Muscle layer of colon (tissue), 2 donors: ENCODE measurements around the gene E2F1.

Experiments used
- H3K27ac ChIP-seq: one replicate; pipeline ENCODE4 v1.7.0; 2013; ENCODE audit warnings: low read depth, mild to moderate bottlenecking, low read length, moderate library complexity
- H3K27me3 ChIP-seq, 2 donors: one replicate each; pipeline ENCODE4 v1.7.0; 2013; ENCODE audit warnings: low read length in 2 of 2, mild to moderate bottlenecking in 2 of 2; ENCODE audit not compliant: insufficient read depth in 2 of 2, control insufficient read depth in 1 of 2
- H3K36me3 ChIP-seq: one replicate; pipeline ENCODE4 v1.7.0; 2013; ENCODE audit warnings: mild to moderate bottlenecking, low read length; ENCODE audit not compliant: insufficient read depth
- H3K4me1 ChIP-seq: one replicate; pipeline ENCODE4 v1.7.0; 2013; ENCODE audit warnings: mild to moderate bottlenecking, low read length; ENCODE audit not compliant: insufficient read depth
- H3K4me3 ChIP-seq, 2 donors: one replicate each; pipeline ENCODE4 v1.7.0; 2013; ENCODE audit warnings: low read length in 2 of 2, low read depth in 1 of 2, mild to moderate bottlenecking in 1 of 2, moderate library complexity in 1 of 2
- H3K9ac ChIP-seq: one replicate; pipeline ENCODE4 v1.7.0; 2013; ENCODE audit warnings: low read length
- H3K9me3 ChIP-seq: one replicate; pipeline ENCODE4 v1.7.0; 2013; ENCODE audit warnings: mild to moderate bottlenecking, low read length
- donor health status: abdominal sarcoma.
- donor health status: Adenocarcinoma of cecum.

E2F1 gene

DNA sequence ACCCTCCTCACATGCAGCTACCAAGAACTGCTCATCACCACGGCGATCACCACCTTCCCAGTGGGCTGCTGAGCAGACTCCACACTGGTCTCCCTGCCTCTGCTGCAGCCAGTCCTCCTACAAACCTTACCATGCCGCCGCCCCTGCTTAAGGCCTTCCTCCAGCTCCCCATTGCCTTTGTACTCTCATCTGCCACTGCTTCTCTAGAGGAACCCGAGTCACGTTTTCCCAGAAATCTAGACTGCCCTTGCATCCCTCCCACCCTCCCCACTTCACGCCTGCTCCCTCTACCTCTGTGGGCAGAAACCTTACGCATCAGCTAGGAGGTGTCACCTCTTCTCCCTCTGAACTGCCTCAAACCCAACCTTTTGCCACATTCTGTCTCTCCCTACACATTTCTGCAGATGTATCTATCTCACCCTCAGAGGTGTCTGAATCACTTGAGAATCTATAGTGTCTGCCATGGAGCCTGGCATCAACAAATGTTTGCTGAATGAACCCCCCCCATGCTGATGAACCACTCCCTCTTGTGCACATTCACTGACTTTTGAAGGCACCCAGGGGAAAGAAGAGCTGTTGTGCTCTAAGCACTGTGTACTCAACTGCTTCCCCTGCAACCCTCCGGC lies 4.3 kb downstream of the E2F1 start:
- peaks cover 9% of the 10 kb centered on the region for H3K4me1 ChIP-seq
- H3K4me3 ChIP-seq = no peak overlapping the region
- no peak overlapping the region for H3K27ac ChIP-seq
- H3K36me3 ChIP-seq = no peaks in the 10 kb centered on the region
- no peaks in the 10 kb centered on the region for H3K27me3 ChIP-seq
- no peaks in the 10 kb centered on the region for H3K9me3 ChIP-seq
- H3K9ac ChIP-seq = no peak overlapping the region

DNA sequence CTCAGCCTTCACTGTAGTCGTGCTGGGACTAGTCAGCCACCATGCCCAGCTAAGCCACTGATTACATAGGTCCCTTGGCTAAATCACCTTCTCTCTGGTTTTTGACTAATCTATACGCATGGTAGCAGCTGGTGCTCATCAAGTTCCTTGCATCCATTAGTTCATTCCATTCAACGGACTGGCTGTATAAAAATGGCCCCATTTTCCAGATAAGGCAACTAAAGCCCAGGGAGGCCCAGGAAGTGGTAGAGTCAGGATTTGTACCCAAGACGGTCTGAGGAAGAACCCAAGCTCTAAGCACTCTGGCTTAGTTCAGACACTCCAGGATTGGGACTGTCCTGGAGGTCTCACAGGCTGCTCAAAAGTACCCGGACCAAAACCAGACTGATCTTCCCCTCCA lies 4.9 kb downstream of the E2F1 start:
- no peak overlapping the region for H3K4me3 ChIP-seq
- no peak overlapping the region for H3K9ac ChIP-seq
- no peak overlapping the region for H3K27ac ChIP-seq
- H3K9me3 ChIP-seq = no peaks in the 10 kb centered on the region
- no peaks in the 10 kb centered on the region for H3K36me3 ChIP-seq
- no peaks in the 10 kb centered on the region for H3K27me3 ChIP-seq
- peaks cover 7% of the 10 kb centered on the region for H3K4me1 ChIP-seq

DNA sequence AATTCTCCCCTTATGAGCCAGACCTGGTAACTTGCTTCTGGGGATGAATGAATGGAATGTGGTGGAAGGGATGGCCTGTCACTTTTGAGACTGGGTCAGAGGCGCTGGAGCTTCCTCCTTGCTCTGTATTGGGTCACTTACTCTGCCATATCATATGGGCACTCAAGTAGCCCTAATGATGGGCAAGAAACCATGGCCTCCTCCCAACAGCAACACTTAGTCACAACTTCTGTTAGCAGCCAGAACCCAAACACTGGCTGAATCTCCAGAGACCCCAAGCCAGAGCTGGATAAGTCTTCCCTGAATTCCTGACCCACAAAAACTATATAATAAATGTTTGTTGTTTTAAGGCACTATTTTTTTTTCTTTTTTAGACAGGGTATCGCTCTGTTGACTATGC lies 5.5 kb downstream of the E2F1 start:
- Histone ChIP-seq H3K4me1 (peaks cover 13% of the 10 kb centered on the region), H3K27me3 (no peaks in the 10 kb centered on the region), H3K27ac (no peak overlapping the region), H3K4me3 (no peak overlapping the region), H3K9me3 (no peaks in the 10 kb centered on the region), H3K36me3 (no peaks in the 10 kb centered on the region), H3K9ac (no peak overlapping the region)

DNA sequence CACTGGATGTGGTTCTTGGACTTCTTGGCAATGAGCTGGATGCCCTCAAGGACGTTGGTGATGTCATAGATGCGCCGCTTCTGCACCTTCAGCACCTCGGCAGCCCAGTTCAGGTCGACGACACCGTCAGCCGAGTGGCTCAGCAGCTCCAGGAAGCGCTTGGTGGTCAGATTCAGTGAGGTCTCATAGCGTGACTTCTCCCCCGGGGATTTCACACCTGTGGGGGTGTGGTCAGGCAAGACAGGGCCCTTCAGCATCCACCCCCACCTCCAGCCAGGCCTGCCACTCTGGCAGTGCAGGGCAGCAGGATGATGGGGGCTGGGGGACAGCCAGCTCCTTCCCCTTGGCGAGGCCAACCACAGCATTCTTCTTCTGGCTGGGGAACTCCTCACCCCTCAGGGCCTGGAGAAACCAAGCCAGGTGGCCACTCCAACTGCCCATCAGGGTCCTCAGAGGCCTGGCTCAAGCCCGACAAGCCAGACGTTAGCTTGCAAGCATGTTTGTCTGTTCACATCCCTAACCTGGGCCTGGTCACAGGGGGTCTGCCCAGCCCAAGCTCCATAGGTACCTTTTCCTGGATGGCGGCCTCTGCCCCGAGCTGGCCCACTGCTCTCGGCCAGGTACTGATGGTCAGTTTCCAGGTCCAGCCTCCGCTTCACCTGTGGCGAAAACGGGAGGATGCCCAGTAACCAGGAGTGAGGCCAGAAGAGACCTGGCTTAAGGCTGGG lies 6.3 kb downstream of the E2F1 start:
- H3K4me3 ChIP-seq = no peak overlapping the region
- no peak overlapping the region for H3K27ac ChIP-seq
- no peaks in the 10 kb centered on the region for H3K27me3 ChIP-seq
- no peaks in the 10 kb centered on the region for H3K9me3 ChIP-seq
- no peak overlapping the region for H3K9ac ChIP-seq
- H3K4me1 ChIP-seq = peaks cover 14% of the 10 kb centered on the region
- H3K36me3 ChIP-seq = no peaks in the 10 kb centered on the region

DNA sequence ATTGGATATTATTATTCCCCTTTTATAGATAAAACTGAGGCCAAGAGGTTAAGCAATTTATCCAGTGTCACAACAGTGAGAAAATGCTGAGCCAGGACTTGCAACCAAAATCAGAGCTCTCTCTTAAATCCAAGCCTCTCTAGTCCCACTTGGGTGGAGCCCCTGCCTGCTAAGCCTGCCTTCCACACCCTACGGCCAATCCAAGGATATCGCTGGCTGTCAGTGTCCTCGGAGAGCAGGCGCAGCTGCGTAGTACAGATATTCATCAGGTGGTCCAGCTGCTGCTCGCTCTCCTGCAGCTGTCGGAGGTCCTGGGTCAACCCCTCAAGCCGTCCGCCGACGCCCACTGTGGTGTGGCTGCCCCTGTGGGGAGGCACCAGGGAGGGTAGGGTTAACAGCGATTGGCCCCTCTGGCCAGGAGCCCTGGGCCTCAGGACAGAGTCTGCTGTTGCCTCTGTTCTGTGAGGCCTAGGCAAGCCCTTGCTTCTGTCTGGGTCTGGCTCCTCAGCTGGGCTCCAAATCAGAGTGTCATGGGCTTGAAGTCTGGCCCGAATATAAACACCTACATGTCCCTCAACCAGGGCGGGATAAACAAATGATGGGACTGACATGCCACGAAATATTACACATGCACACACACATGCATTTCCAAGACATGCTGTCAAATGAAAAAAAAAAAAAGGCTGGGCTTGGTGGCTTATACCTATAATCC lies 8.0 kb downstream of the E2F1 start:
- peaks cover 23% of the 10 kb centered on the region for H3K4me1 ChIP-seq
- no peaks in the 10 kb centered on the region for H3K9me3 ChIP-seq
- no peak overlapping the region for H3K9ac ChIP-seq
- no peak overlapping the region for H3K27ac ChIP-seq
- H3K4me3 ChIP-seq = no peak overlapping the region
- H3K27me3 ChIP-seq = no peaks in the 10 kb centered on the region
- no peaks in the 10 kb centered on the region for H3K36me3 ChIP-seq

DNA sequence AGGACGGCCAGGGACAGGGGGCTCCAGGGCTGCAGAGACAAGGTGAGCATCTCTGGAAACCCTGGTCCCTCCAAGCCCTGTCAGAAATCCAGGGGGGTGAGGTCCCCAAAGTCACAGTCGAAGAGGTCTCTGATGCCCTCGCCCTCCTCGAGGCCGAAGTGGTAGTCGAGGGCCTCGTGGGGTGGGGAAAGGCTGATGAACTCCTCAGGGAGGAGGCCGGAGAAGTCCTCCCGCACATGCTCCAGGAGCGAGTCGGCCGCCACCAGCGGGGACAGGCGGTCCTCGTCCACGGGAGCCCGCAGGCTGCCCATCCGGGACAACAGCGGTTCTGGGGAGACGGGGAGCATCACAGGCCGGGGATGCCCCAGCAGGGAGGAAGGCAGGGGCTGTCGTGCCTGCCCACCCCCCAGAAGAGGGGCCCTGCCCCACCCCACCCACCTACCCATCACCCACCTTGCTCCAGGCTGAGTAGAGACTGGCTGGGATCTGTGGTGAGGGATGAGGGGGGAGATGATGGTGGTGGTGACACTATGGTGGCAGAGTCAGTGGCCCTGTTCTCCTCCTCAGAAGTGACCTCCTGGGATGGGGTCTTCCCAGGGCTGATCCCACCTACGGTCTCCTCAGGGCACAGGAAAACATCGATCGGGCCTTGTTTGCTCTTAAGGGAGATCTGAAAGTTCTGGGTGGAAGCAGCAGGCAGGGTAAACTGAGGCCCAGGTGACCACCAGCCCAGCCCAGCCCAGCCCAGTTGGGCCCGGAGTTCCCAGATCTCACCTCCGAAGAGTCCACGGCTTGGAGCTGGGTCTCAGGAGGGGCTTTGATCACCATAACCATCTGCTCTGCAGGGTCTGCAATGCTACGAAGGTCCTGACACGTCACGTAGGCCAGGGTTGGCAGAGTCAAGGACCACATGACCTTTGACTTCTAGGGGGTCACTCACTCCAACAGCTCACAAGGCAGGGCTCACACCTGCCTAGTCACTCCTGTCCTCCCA lies 9.2 kb downstream of the E2F1 start:
- Histone ChIP-seq H3K4me3 (no peak overlapping the region), H3K9me3 (no peaks in the 10 kb centered on the region), H3K27ac (peak overlapping the region; percentile 98), H3K9ac (no peak overlapping the region), H3K27me3 (no peaks in the 10 kb centered on the region), H3K36me3 (no peaks in the 10 kb centered on the region), H3K4me1 (peaks cover 30% of the 10 kb centered on the region)

DNA sequence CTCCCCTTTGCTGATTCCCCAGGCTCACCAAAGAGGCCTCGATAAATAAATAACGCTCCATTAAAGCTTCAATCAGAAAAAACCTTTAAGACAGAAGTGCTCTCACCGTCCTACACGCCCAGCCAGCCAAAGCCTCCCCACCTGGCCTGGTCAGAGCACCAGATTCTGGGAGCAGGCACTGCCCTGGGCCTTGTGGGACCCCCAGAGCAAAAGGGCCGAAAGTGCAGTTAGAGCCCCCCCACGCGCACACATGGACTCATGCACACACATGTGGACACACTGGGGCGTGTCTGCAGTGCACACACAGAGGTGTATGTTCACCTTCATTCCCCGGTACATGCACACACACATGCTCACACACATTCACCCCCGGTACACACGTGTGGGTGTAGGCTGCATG lies 10.1 kb downstream of the E2F1 start:
- H3K27me3 ChIP-seq = no peaks in the 10 kb centered on the region
- peaks cover 30% of the 10 kb centered on the region for H3K4me1 ChIP-seq
- peaks cover 4% of the 10 kb centered on the region for H3K36me3 ChIP-seq
- H3K9me3 ChIP-seq = no peaks in the 10 kb centered on the region
- H3K27ac ChIP-seq = peak overlapping the region; percentile 98
- no peak overlapping the region for H3K4me3 ChIP-seq
- H3K9ac ChIP-seq = peak overlapping the region; percentile 73

- Histone ChIP-seq H3K9me3 (no peaks in the 10 kb centered on the region), H3K9ac (peak overlapping the region; percentile 73), H3K27ac (peak overlapping the region; percentile 98), H3K4me1 (peaks cover 30% of the 10 kb centered on the region), H3K4me3 (peak overlapping the region; percentile 33 to 60), H3K36me3 (peaks cover 9% of the 10 kb centered on the region), H3K27me3 (no peaks in the 10 kb centered on the region)
These were observed 10.8 kb downstream of the E2F1 start for GRCh38 chr20:33675136-33675959.

DNA sequence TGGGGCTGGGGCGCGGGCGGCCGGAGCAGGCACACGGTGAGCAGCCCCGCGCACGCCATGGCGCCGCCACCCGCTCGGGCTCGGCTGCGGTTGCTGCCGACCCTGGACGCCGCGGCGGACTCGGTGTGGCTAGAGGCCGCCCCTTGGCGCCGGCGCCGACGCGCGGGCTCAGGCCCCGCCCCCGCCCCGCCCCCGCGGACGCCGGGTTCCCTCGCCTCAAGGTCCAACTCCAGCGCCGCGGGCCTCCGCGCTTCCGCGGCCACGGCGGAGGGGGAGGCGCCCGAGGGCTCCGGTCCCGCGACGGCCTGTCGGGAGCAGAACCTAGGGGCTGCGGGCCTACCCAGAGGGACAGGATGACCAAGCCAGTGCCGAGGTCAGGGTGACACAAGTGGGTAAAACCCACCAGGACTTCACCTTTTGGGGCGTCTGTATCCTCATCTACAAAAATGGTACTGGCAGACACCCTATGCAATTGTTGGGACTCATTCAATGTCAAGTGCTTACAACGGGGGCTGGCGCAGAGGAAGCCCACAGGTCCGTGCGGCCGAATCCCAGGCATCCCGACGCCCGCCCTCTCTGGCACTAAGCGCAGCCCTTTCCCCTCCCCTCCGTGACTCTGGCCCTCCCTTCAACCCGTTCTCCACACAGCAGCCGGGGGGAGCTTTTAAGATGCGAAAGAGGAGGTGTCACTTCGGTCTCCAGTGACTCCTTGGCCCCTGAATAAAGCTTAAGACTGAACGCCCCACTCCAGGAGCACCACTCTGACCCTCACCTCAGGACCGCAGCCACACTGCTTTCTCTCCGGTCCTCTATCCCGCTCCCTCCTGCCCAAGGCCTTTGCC lies 11.7 kb downstream of the E2F1 start, which contains the start of gene NECAB3:
Gene NECAB3, minus strand, starts transcription at position 135 of the 842 bp plus-strand sequence. Its CDS starts 76 bp downstream, at position 59.
- H3K9ac ChIP-seq = peak within 1 kb of the TSS; percentile 84
- H3K4me3 ChIP-seq = peak within 1 kb of the TSS; percentile 79 to 91
- H3K9me3 ChIP-seq = no peaks in the 10 kb centered on the region
- H3K27me3 ChIP-seq = no peaks in the 10 kb centered on the region
- H3K27ac ChIP-seq = peak within 1 kb of the TSS; percentile 98
- peaks cover 14% of the 10 kb centered on the region for H3K36me3 ChIP-seq
- peaks cover 30% of the 10 kb centered on the region for H3K4me1 ChIP-seq
